Measurements from ENCODE around the gene AFP.
"Not testable (repeated sequence)": the region's sequence is repeated elsewhere in the genome, so short reads cannot be mapped to it uniquely, and the experiment has no call there.

The AFP gene

GRCh38 chr4:73435984-73436383, at the start of gene AFP:
Gene AFP (plus strand): TSS chr4:73436221. CDS start chr4:73436263, 42 bp downstream.
- H3K9me3 ChIP-seq (ENCODE audit: control insufficient read depth, insufficient read depth, low read length), result no peaks in the 10 kb centered on the region
- H3K27me3 ChIP-seq (ENCODE audit: control insufficient read depth, insufficient read depth, low read length), result no peaks in the 10 kb centered on the region
- no peak within 1 kb of the TSS for H3K9ac ChIP-seq (ENCODE audit: low read depth, low read length)
- no peaks in the 10 kb centered on the region for H3K36me3 ChIP-seq (ENCODE audit: control insufficient read depth, insufficient read depth, low read length)
- H3K27ac ChIP-seq (ENCODE audit: low read depth, low read length), result no peak within 1 kb of the TSS
- 0 out of 2 replicates have a peak, but pooled peaks cover 3% of the 10 kb centered on the region for H3K4me1 ChIP-seq (ENCODE audit: control insufficient read depth, insufficient read depth, low read length)
- H3K4me3 ChIP-seq (ENCODE audit: low read depth, low read length), result no peak within 1 kb of the TSS

- Histone ChIP-seq H3K9me3 (ENCODE audit: control insufficient read depth, insufficient read depth, low read length) (no peaks in the 10 kb centered on the region), H3K27ac (ENCODE audit: low read depth, low read length) (no peak overlapping the region), H3K9ac (ENCODE audit: low read depth, low read length) (no peak overlapping the region), H3K4me1 (ENCODE audit: control insufficient read depth, insufficient read depth, low read length) (no peaks in the 10 kb centered on the region), H3K36me3 (ENCODE audit: control insufficient read depth, insufficient read depth, low read length) (no peaks in the 10 kb centered on the region), H3K27me3 (ENCODE audit: control insufficient read depth, insufficient read depth, low read length) (no peaks in the 10 kb centered on the region), H3K4me3 (ENCODE audit: low read depth, low read length) (no peak overlapping the region)
These were observed 48.5 kb upstream of the AFP start for GRCh38 chr4:73387552-73387951.

DNA sequence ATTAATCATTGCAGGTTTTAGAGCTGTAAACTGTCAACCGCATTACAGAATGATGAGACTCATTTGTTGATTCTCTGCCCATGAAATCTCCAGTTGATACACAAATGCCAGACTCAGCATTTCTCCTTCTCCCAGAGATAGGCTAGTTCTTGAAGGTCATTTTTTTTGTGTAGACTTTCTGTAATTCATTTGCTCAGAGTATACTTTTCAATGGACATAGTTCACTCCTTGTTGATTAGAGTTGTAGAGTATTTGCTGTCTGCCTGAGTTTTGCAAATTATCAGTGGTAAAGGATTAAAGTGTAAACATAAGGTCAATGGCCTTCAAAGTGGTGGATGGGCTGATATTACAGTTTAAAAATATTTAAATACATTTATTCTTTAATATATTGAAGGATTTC, 47.1 kb upstream of the AFP start:
- no peak overlapping the region for H3K9ac ChIP-seq (ENCODE audit: low read depth, low read length)
- no peak overlapping the region for H3K4me3 ChIP-seq (ENCODE audit: low read depth, low read length)
- H3K27ac ChIP-seq (ENCODE audit: low read depth, low read length), result no peak overlapping the region
- H3K4me1 ChIP-seq (ENCODE audit: control insufficient read depth, insufficient read depth, low read length), result no peaks in the 10 kb centered on the region
- H3K9me3 ChIP-seq (ENCODE audit: control insufficient read depth, insufficient read depth, low read length), result no peaks in the 10 kb centered on the region
- no peaks in the 10 kb centered on the region for H3K36me3 ChIP-seq (ENCODE audit: control insufficient read depth, insufficient read depth, low read length)
- no peaks in the 10 kb centered on the region for H3K27me3 ChIP-seq (ENCODE audit: control insufficient read depth, insufficient read depth, low read length)

GRCh38 chr4:73389663-73390062, 46.4 kb upstream of the AFP start:
- not testable (repeated sequence) for H3K4me1 ChIP-seq (ENCODE audit: control insufficient read depth, insufficient read depth, low read length); H3K27me3 ChIP-seq (ENCODE audit: control insufficient read depth, insufficient read depth, low read length); H3K9me3 ChIP-seq (ENCODE audit: control insufficient read depth, insufficient read depth, low read length); H3K27ac ChIP-seq (ENCODE audit: low read depth, low read length); H3K4me3 ChIP-seq (ENCODE audit: low read depth, low read length); H3K36me3 ChIP-seq (ENCODE audit: control insufficient read depth, insufficient read depth, low read length); H3K9ac ChIP-seq (ENCODE audit: low read depth, low read length)

- H3K4me3 ChIP-seq (ENCODE audit: low read depth, low read length), result no peak overlapping the region
- no peaks in the 10 kb centered on the region for H3K4me1 ChIP-seq (ENCODE audit: control insufficient read depth, insufficient read depth, low read length)
- H3K9ac ChIP-seq (ENCODE audit: low read depth, low read length), result no peak overlapping the region
- H3K9me3 ChIP-seq (ENCODE audit: control insufficient read depth, insufficient read depth, low read length), result no peaks in the 10 kb centered on the region
- H3K36me3 ChIP-seq (ENCODE audit: control insufficient read depth, insufficient read depth, low read length), result no peaks in the 10 kb centered on the region
- no peak overlapping the region for H3K27ac ChIP-seq (ENCODE audit: low read depth, low read length)
- no peaks in the 10 kb centered on the region for H3K27me3 ChIP-seq (ENCODE audit: control insufficient read depth, insufficient read depth, low read length)
These were observed 44.2 kb upstream of the AFP start for GRCh38 chr4:73391774-73392173.

DNA sequence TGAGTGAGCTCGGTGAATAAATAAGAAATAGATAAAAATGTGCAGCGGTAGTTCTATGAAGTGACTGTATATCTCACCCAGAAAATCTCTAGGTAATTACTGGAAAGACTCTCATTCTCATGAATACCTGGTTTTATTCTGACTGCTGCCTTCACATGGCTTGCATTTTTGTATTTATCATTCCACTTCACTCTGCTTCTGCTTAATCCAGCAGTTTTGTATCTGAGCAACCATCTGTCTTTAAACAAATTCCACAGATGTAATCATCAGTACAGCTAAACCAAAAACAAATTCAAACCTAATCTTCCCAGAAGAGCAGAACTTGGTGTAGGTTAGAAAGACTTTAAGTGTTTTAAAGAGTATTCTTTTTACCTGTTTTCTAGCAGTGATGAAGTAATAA, 43.1 kb upstream of the AFP start:
- Histone ChIP-seq H3K4me3 (ENCODE audit: low read depth, low read length) (no peak overlapping the region), H3K27ac (ENCODE audit: low read depth, low read length) (no peak overlapping the region), H3K9me3 (ENCODE audit: control insufficient read depth, insufficient read depth, low read length) (no peaks in the 10 kb centered on the region), H3K4me1 (ENCODE audit: control insufficient read depth, insufficient read depth, low read length) (no peaks in the 10 kb centered on the region), H3K27me3 (ENCODE audit: control insufficient read depth, insufficient read depth, low read length) (no peaks in the 10 kb centered on the region), H3K9ac (ENCODE audit: low read depth, low read length) (no peak overlapping the region), H3K36me3 (ENCODE audit: control insufficient read depth, insufficient read depth, low read length) (no peaks in the 10 kb centered on the region)

DNA sequence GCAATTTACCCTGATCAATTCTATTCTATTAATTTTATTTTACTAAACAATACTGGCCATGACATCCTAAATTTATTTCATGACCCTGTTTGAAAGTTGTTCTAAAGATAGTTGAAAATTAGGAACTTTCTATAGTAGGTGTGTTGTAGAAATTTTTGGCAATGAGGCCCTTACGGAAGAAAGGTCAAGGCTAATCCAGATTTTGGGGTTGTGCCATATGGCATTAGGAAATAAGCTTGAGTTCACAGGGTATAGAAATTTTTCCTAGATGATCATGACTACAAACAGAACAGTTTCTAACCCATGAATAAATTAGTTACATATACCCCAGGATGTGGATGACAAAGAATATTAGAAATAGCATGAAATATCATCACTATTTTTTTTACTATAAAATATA, 39.7 kb upstream of the AFP start:
- 0 out of 2 replicates have a peak, but pooled peaks cover 5% of the 10 kb centered on the region for H3K4me1 ChIP-seq (ENCODE audit: control insufficient read depth, insufficient read depth, low read length)
- H3K36me3 ChIP-seq (ENCODE audit: control insufficient read depth, insufficient read depth, low read length), result no peaks in the 10 kb centered on the region
- no peak overlapping the region for H3K9ac ChIP-seq (ENCODE audit: low read depth, low read length)
- H3K27me3 ChIP-seq (ENCODE audit: control insufficient read depth, insufficient read depth, low read length), result no peaks in the 10 kb centered on the region
- H3K27ac ChIP-seq (ENCODE audit: low read depth, low read length), result no peak overlapping the region
- H3K4me3 ChIP-seq (ENCODE audit: low read depth, low read length), result no peak overlapping the region
- no peaks in the 10 kb centered on the region for H3K9me3 ChIP-seq (ENCODE audit: control insufficient read depth, insufficient read depth, low read length)

DNA sequence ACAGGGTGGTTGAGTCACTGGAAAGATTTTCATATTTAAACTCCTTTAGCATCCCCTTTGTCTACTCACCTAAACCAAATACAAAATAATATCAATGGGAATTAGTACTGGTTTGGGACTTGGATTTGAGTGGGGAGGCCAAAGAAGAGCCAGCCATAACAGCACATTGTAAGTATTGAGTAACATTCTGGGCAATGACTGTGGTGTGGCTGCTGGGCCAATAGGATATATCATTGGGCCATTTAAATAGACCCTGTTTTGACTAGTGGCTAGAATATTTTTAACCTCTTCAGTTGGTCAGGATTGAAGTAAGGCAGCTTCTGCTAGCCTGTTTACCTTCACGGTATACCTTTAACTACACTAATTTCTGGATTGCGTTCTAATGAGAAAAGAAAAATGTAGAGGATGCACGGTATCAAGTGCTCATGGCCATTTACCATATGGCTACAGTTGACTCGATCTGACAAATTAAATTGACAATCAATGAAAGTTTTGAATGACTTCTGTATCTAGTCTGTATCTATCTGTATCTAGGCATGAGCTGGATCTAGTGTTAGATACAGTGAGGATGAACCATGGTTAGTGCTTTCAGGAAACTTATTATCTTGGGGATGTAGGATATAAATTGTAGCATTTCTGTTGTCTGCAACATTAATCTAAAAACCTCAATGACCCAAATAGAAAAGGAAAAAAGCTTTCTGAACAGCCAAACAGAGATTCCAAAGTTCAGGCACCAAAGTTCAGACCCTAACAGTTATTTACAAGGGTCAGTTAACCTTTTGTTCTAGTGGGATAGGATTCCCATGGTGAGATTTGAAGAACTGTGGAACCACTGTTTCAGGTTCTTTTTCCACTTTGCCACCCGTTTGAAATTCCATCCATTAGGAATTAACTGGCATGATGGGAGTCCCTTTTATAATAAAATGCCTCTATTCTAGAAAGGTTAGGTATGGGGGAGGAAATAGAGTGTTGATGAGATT, 38.7 kb upstream of the AFP start:
- Histone ChIP-seq H3K4me1 (ENCODE audit: control insufficient read depth, insufficient read depth, low read length) (0 out of 2 replicates have a peak, but pooled peaks cover 5% of the 10 kb centered on the region), H3K36me3 (ENCODE audit: control insufficient read depth, insufficient read depth, low read length) (no peaks in the 10 kb centered on the region), H3K27ac (ENCODE audit: low read depth, low read length) (no peak overlapping the region), H3K4me3 (ENCODE audit: low read depth, low read length) (no peak overlapping the region), H3K9me3 (ENCODE audit: control insufficient read depth, insufficient read depth, low read length) (no peaks in the 10 kb centered on the region), H3K9ac (ENCODE audit: low read depth, low read length) (no peak overlapping the region), H3K27me3 (ENCODE audit: control insufficient read depth, insufficient read depth, low read length) (no peaks in the 10 kb centered on the region)

DNA sequence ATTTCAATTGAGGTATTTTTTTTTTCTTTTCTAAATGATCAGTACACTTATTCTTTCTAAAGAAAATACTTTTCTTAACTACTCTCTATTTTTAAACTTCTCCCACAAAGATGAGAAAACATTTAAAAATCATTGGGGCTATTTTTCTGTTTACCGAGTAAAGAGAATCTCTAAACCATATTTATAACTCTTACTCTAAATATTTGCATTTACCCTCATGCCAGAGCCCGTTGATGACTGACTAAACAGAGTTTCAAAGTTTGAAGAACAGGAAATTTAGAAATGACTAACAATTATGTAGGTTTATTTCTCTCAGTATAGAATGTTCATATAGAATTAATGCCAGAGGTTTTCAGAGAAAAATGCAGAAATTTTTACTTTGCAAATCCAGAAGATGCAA, 34.6 kb upstream of the AFP start:
- Histone ChIP-seq H3K9me3 (ENCODE audit: control insufficient read depth, insufficient read depth, low read length) (no peaks in the 10 kb centered on the region), H3K27me3 (ENCODE audit: control insufficient read depth, insufficient read depth, low read length) (no peaks in the 10 kb centered on the region), H3K4me1 (ENCODE audit: control insufficient read depth, insufficient read depth, low read length) (0 out of 2 replicates have a peak, but pooled peaks cover 5% of the 10 kb centered on the region), H3K27ac (ENCODE audit: low read depth, low read length) (no peak overlapping the region), H3K36me3 (ENCODE audit: control insufficient read depth, insufficient read depth, low read length) (no peaks in the 10 kb centered on the region), H3K9ac (ENCODE audit: low read depth, low read length) (no peak overlapping the region), H3K4me3 (ENCODE audit: low read depth, low read length) (no peak overlapping the region)

- H3K4me3 ChIP-seq (ENCODE audit: low read depth, low read length), result no peak within 1 kb of the TSS
These were observed 32.0 kb upstream of the AFP start, which contains the start of gene ALB for GRCh38 chr4:73404042-73404441. Gene ALB (plus strand): TSS chr4:73404287. CDS start chr4:73404328, 41 bp downstream.

DNA sequence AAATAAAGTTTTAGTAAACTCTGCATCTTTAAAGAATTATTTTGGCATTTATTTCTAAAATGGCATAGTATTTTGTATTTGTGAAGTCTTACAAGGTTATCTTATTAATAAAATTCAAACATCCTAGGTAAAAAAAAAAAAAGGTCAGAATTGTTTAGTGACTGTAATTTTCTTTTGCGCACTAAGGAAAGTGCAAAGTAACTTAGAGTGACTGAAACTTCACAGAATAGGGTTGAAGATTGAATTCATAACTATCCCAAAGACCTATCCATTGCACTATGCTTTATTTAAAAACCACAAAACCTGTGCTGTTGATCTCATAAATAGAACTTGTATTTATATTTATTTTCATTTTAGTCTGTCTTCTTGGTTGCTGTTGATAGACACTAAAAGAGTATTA, 31.6 kb upstream of the AFP start:
- Histone ChIP-seq H3K4me1 (ENCODE audit: control insufficient read depth, insufficient read depth, low read length) (peaks cover 17% of the 10 kb centered on the region), H3K27ac (ENCODE audit: low read depth, low read length) (no peak overlapping the region)

More at GRCh38 chr4:73404042-73404441, 32.0 kb upstream of the AFP start, which contains the start of gene ALB:
- Histone ChIP-seq H3K9ac (ENCODE audit: low read depth, low read length) (no peak within 1 kb of the TSS), H3K27me3 (ENCODE audit: control insufficient read depth, insufficient read depth, low read length) (no peaks in the 10 kb centered on the region), H3K4me1 (ENCODE audit: control insufficient read depth, insufficient read depth, low read length) (peaks cover 15% of the 10 kb centered on the region), H3K27ac (ENCODE audit: low read depth, low read length) (no peak within 1 kb of the TSS), H3K36me3 (ENCODE audit: control insufficient read depth, insufficient read depth, low read length) (no peaks in the 10 kb centered on the region), H3K9me3 (ENCODE audit: control insufficient read depth, insufficient read depth, low read length) (no peaks in the 10 kb centered on the region)

More for the DNA sequence above, 31.6 kb upstream of the AFP start:
- Histone ChIP-seq H3K9me3 (ENCODE audit: control insufficient read depth, insufficient read depth, low read length) (no peaks in the 10 kb centered on the region), H3K27me3 (ENCODE audit: control insufficient read depth, insufficient read depth, low read length) (no peaks in the 10 kb centered on the region), H3K36me3 (ENCODE audit: control insufficient read depth, insufficient read depth, low read length) (no peaks in the 10 kb centered on the region), H3K4me3 (ENCODE audit: low read depth, low read length) (no peak overlapping the region), H3K9ac (ENCODE audit: low read depth, low read length) (no peak overlapping the region)
